ENCODE results near the gene SRGAP2B. TPM values are rescaled to one million over a fixed set of nuclear protein-coding genes. Genes with fewer than 3 reads are reported as not detected.
"Not testable (repeated sequence)": the region's sequence is repeated elsewhere in the genome, so short reads cannot be mapped to it uniquely, and the experiment has no call there.

Gene SRGAP2B
- total RNA-seq, 1 experiment from 2014 or later: 23.5 TPM

- H3K36me3 Mint-ChIP-seq (ENCODE audit: insufficient read depth in 1 of 3, low read depth in 3 of 3); H4K91ac ChIP-seq (ENCODE audit: insufficient read length, low read depth, low read length); H3K27me3 Mint-ChIP-seq (ENCODE audit: low read depth): not testable (repeated sequence)
Observed at GRCh38 chr1:144971936-144972335, 123.2 kb downstream of the SRGAP2B start.

GRCh38 chr1:144966488-144966887 is 128.6 kb downstream of the SRGAP2B start:
- H3K9ac ChIP-seq (ENCODE audit: extremely low read depth, insufficient read length, low read length); H3K14ac ChIP-seq (ENCODE audit: insufficient read depth, low read length); H3K4me1 ChIP-seq (ENCODE audit: insufficient read depth, low read length); H3K4me3 Mint-ChIP-seq; H3K27ac Mint-ChIP-seq; H3K79me2 ChIP-seq (ENCODE audit: insufficient read depth, low read length); H2AFZ ChIP-seq (ENCODE audit: low read length); H3K27me3 ChIP-seq (ENCODE audit: insufficient read depth, low read length); H3K4me1 Mint-ChIP-seq; DNase-seq; H3T11ph ChIP-seq (ENCODE audit: low read length); H3K27me3 Mint-ChIP-seq (ENCODE audit: low read depth); H2BK20ac ChIP-seq (ENCODE audit: low read depth, low read length, poor library complexity, severe bottlenecking); H4K8ac ChIP-seq (replicated peaks; ENCODE audit: insufficient read length, low read depth, low read length); H4K20me1 ChIP-seq (ENCODE audit: control insufficient read depth, insufficient read depth, insufficient read length); H3K4me2 ChIP-seq (ENCODE audit: insufficient read depth, insufficient read length, low read length); H3K36me3 Mint-ChIP-seq (ENCODE audit: insufficient read depth in 1 of 3, low read depth in 3 of 3); H3K56ac ChIP-seq (ENCODE audit: insufficient read length, low read depth, low read length); H3K27ac ChIP-seq (ENCODE audit: insufficient read length, low read depth, low read length); H2AK5ac ChIP-seq (ENCODE audit: insufficient read length, low read length); H2BK12ac ChIP-seq (ENCODE audit: insufficient read length, low read depth, low read length); H4K5ac ChIP-seq (ENCODE audit: insufficient read length, low read depth, low read length); H3K23ac ChIP-seq (ENCODE audit: insufficient read length, low read depth, low read length); H3K79me1 ChIP-seq (ENCODE audit: insufficient read depth, low read depth, low read length, poor library complexity, severe bottlenecking); H4K91ac ChIP-seq (ENCODE audit: insufficient read length, low read depth, low read length); H3K18ac ChIP-seq (ENCODE audit: insufficient read length, low read depth, low read length); H3K4ac ChIP-seq (ENCODE audit: low read depth, low read length); H2BK120ac ChIP-seq (ENCODE audit: low read depth, low read length, poor library complexity, severe bottlenecking); H2BK15ac ChIP-seq (ENCODE audit: low read depth, low read length); H2BK5ac ChIP-seq (ENCODE audit: insufficient read length, low read length); H3K9me3 ChIP-seq (ENCODE audit: control insufficient read depth, low read depth, low read length); H3K9me3 Mint-ChIP-seq; H3K23me2 ChIP-seq (ENCODE audit: insufficient read length, low read depth, low read length, poor library complexity, severe bottlenecking): not testable (repeated sequence)
- WGBS (ENCODE audit: extremely low coverage, insufficient read length, low lambda C conversion rate): no CpG with 5 or more reads among the region's 3 CpGs

More at GRCh38 chr1:144971936-144972335, 123.2 kb downstream of the SRGAP2B start:
- not testable (repeated sequence) for H3K23me2 ChIP-seq (ENCODE audit: insufficient read length, low read depth, low read length, poor library complexity, severe bottlenecking); H3K27ac ChIP-seq (ENCODE audit: insufficient read length, low read depth, low read length); H2AK5ac ChIP-seq (ENCODE audit: insufficient read length, low read length); DNase-seq; H4K8ac ChIP-seq (replicated peaks; ENCODE audit: insufficient read length, low read depth, low read length); H3K4me3 Mint-ChIP-seq; H3K27ac Mint-ChIP-seq; H2BK20ac ChIP-seq (ENCODE audit: low read depth, low read length, poor library complexity, severe bottlenecking); H4K5ac ChIP-seq (ENCODE audit: insufficient read length, low read depth, low read length); H3K56ac ChIP-seq (ENCODE audit: insufficient read length, low read depth, low read length); H2BK15ac ChIP-seq (ENCODE audit: low read depth, low read length); H3K4me1 Mint-ChIP-seq; H3K14ac ChIP-seq (ENCODE audit: insufficient read depth, low read length); H2BK120ac ChIP-seq (ENCODE audit: low read depth, low read length, poor library complexity, severe bottlenecking); H3K79me1 ChIP-seq (ENCODE audit: insufficient read depth, low read depth, low read length, poor library complexity, severe bottlenecking); H3K4me2 ChIP-seq (ENCODE audit: insufficient read depth, insufficient read length, low read length); H2BK5ac ChIP-seq (ENCODE audit: insufficient read length, low read length); H3K9me3 Mint-ChIP-seq; H3K9ac ChIP-seq (ENCODE audit: extremely low read depth, insufficient read length, low read length); H3K27me3 ChIP-seq (ENCODE audit: insufficient read depth, low read length); H3K79me2 ChIP-seq (ENCODE audit: insufficient read depth, low read length); H2BK12ac ChIP-seq (ENCODE audit: insufficient read length, low read depth, low read length); H2AFZ ChIP-seq (ENCODE audit: low read length); H3T11ph ChIP-seq (ENCODE audit: low read length); H3K9me3 ChIP-seq (ENCODE audit: control insufficient read depth, low read depth, low read length); H3K18ac ChIP-seq (ENCODE audit: insufficient read length, low read depth, low read length); H3K4me1 ChIP-seq (ENCODE audit: insufficient read depth, low read length); H3K23ac ChIP-seq (ENCODE audit: insufficient read length, low read depth, low read length); H3K4ac ChIP-seq (ENCODE audit: low read depth, low read length); H4K20me1 ChIP-seq (ENCODE audit: control insufficient read depth, insufficient read depth, insufficient read length)
- no CpG with 5 or more reads among the region's 3 CpGs for WGBS (ENCODE audit: extremely low coverage, insufficient read length, low lambda C conversion rate)

Measured in H9 (cell line).